Measurements from ENCODE around the gene ZMAT2. TPM values are rescaled to one million over a fixed set of nuclear protein-coding genes. Genes with fewer than 3 reads are reported as not detected.

ZMAT2 gene
- total RNA-seq, 1 donor from 2014 or later, result 33.4 TPM

- Histone ChIP-seq H3K9me3 (ENCODE audit: control insufficient read depth in 3 of 3, low read length in 3 of 3) (no peaks in the 10 kb centered on the region), H3K4me1 (ENCODE audit: control insufficient read depth in 3 of 3, insufficient read depth in 3 of 3, low read length in 3 of 3) (no peaks in the 10 kb centered on the region), H3K27ac (ENCODE audit: low read depth, low read length) (no peak within 1 kb of the TSS), H3K9ac (ENCODE audit: low read depth in 1 of 3, low read length in 3 of 3) (no peak within 1 kb of the TSS), H3K27me3 (ENCODE audit: control insufficient read depth in 3 of 3, insufficient read depth in 3 of 3, low read length in 3 of 3) (no peaks in the 10 kb centered on the region), H3K36me3 (ENCODE audit: control insufficient read depth in 3 of 3, insufficient read depth in 3 of 3, low read length in 3 of 3) (peaks cover 61 to 72% (median 68%) of the 10 kb centered on the region in 3 donors), H3K4me3 (ENCODE audit: low read length in 3 of 3) (no peak within 1 kb of the TSS)
These were observed 26.9 kb upstream of the ZMAT2 start, which contains the start of gene DND1 for GRCh38 chr5:140673187-140673976. Gene DND1, minus strand, starts transcription at chr5:140673576. Its CDS starts 34 bp downstream, at chr5:140673542.

DNA sequence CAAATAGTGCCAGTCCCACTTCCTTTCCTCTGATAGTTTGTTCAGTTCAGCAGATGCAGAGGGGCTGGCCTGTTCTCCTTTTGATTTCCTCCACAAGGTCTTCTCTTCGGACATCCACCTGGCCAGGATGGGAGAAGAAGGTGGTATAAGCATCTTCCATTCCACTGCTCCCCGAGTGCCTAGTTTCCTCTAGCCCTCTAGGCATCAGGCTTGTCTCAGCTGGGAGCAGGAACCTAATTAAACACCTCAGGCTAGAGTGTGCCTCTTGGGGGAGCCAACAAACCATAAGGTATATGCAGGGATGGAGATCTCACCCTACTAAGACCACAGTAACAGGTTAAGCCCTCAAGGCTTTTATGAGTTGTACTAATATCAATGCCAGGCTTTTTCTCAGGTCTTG, 26.0 kb upstream of the ZMAT2 start:
- H3K36me3 ChIP-seq (ENCODE audit: control insufficient read depth in 3 of 3, insufficient read depth in 3 of 3, low read length in 3 of 3), result peaks cover 57 to 67% (median 66%) of the 10 kb centered on the region in 3 donors
- no peak overlapping the region for H3K27ac ChIP-seq (ENCODE audit: low read depth, low read length)
- H3K4me3 ChIP-seq (ENCODE audit: low read length in 3 of 3), result no peak overlapping the region
- no peaks in the 10 kb centered on the region for H3K9me3 ChIP-seq (ENCODE audit: control insufficient read depth in 3 of 3, low read length in 3 of 3)
- H3K4me1 ChIP-seq (ENCODE audit: control insufficient read depth in 3 of 3, insufficient read depth in 3 of 3, low read length in 3 of 3), result no peaks in the 10 kb centered on the region
- H3K9ac ChIP-seq (ENCODE audit: low read depth in 1 of 3, low read length in 3 of 3), result no peak overlapping the region
- no peaks in the 10 kb centered on the region for H3K27me3 ChIP-seq (ENCODE audit: control insufficient read depth in 3 of 3, insufficient read depth in 3 of 3, low read length in 3 of 3)

DNA sequence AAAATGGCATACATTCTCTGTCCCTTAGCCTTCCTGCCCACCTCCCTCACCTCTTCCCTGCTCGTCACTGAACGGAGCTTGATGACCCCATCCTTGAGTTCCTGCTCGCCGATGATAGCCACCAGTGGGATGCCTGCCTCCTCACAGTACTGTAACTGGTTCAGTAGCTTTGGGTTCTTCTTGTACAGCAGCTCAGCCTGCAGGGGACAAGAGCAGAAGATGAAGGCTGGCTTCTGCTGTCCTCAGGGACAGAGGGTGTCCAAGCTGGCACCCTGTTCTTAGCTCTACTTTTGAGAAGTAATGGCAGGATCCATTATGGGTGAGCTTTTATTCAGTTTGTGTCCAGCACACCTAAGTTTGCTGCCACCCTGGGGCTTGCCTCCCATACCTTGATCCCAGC, 25.6 kb upstream of the ZMAT2 start:
- Histone ChIP-seq H3K9ac (ENCODE audit: low read depth in 1 of 3, low read length in 3 of 3) (no peak overlapping the region), H3K27ac (ENCODE audit: low read depth, low read length) (no peak overlapping the region), H3K27me3 (ENCODE audit: control insufficient read depth in 3 of 3, insufficient read depth in 3 of 3, low read length in 3 of 3) (no peaks in the 10 kb centered on the region), H3K4me3 (ENCODE audit: low read length in 3 of 3) (no peak overlapping the region), H3K4me1 (ENCODE audit: control insufficient read depth in 3 of 3, insufficient read depth in 3 of 3, low read length in 3 of 3) (no peaks in the 10 kb centered on the region), H3K36me3 (ENCODE audit: control insufficient read depth in 3 of 3, insufficient read depth in 3 of 3, low read length in 3 of 3) (peaks cover 57 to 67% (median 66%) of the 10 kb centered on the region in 3 donors), H3K9me3 (ENCODE audit: control insufficient read depth in 3 of 3, low read length in 3 of 3) (no peaks in the 10 kb centered on the region)

DNA sequence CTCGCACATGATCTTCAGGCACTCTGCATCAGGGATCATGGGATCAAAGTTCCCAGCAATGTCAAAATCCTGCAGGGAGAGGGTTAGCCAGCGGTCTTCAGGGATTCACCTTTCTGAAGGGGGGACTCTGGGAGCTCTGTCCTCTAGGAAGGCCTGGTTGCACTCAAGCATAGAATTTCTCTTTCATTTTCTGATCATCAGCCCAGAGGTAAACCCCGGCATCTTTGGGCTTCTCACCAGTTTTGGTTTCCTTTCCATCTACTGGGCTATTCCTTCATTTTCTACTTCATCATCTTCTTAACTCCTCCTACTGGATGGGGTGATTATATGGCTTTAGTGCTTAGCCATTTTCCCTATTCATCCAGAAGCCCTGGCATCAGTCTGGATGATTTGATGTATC, 22.3 kb upstream of the ZMAT2 start:
- Histone ChIP-seq H3K27me3 (ENCODE audit: control insufficient read depth in 3 of 3, insufficient read depth in 3 of 3, low read length in 3 of 3) (no peaks in the 10 kb centered on the region), H3K9me3 (ENCODE audit: control insufficient read depth in 3 of 3, low read length in 3 of 3) (no peaks in the 10 kb centered on the region), H3K9ac (ENCODE audit: low read depth in 1 of 3, low read length in 3 of 3) (no peak overlapping the region), H3K27ac (ENCODE audit: low read depth, low read length) (no peak overlapping the region), H3K4me3 (ENCODE audit: low read length in 3 of 3) (no peak overlapping the region), H3K36me3 (ENCODE audit: control insufficient read depth in 3 of 3, insufficient read depth in 3 of 3, low read length in 3 of 3) (peaks cover 47 to 66% (median 60%) of the 10 kb centered on the region in 3 donors), H3K4me1 (ENCODE audit: control insufficient read depth in 3 of 3, insufficient read depth in 3 of 3, low read length in 3 of 3) (no peaks in the 10 kb centered on the region)

DNA sequence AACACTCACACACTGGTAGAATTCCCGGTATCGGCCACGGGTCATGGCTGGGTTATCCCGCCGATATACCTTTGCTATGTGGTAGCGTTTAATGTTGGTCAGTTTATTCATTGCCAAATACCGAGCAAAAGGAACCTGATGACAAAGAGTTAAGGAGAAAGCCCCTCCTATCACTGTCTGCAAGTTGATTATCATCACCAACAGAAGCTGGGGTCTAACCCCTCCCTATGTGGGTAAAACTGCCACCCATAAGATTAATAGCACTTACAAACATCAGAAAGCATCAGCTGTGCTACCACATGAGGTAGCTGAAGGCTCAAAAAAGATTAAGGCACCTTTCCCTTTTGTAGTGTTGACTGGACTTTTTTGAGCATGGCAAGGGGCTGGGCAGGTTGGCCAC, 21.3 kb upstream of the ZMAT2 start:
- no peak overlapping the region for H3K4me3 ChIP-seq (ENCODE audit: low read length in 3 of 3)

GRCh38 chr5:140690376-140690932, 9.8 kb upstream of the ZMAT2 start:
- Histone ChIP-seq H3K9me3 (ENCODE audit: control insufficient read depth in 3 of 3, low read length in 3 of 3) (no peaks in the 10 kb centered on the region), H3K36me3 (ENCODE audit: control insufficient read depth in 3 of 3, insufficient read depth in 3 of 3, low read length in 3 of 3) (peaks cover 17 to 26% (median 18%) of the 10 kb centered on the region in 3 donors), H3K27me3 (ENCODE audit: control insufficient read depth in 3 of 3, insufficient read depth in 3 of 3, low read length in 3 of 3) (no peaks in the 10 kb centered on the region), H3K4me3 (ENCODE audit: low read length in 3 of 3) (peak overlapping the region; percentile 95 to 98 (median 98)), H3K9ac (ENCODE audit: low read depth in 1 of 3, low read length in 3 of 3) (peak overlapping the region; percentile 95 to 99 (median 95)), H3K4me1 (ENCODE audit: control insufficient read depth in 3 of 3, insufficient read depth in 3 of 3, low read length in 3 of 3) (peaks cover 15 to 28% (median 25%) of the 10 kb centered on the region in 3 donors), H3K27ac (ENCODE audit: low read depth, low read length) (peak overlapping the region; percentile 80)

More for the DNA sequence above, 21.3 kb upstream of the ZMAT2 start:
- Histone ChIP-seq H3K36me3 (ENCODE audit: control insufficient read depth in 3 of 3, insufficient read depth in 3 of 3, low read length in 3 of 3) (peaks cover 46 to 65% (median 57%) of the 10 kb centered on the region in 3 donors), H3K9ac (ENCODE audit: low read depth in 1 of 3, low read length in 3 of 3) (no peak overlapping the region), H3K27ac (ENCODE audit: low read depth, low read length) (no peak overlapping the region), H3K9me3 (ENCODE audit: control insufficient read depth in 3 of 3, low read length in 3 of 3) (no peaks in the 10 kb centered on the region), H3K27me3 (ENCODE audit: control insufficient read depth in 3 of 3, insufficient read depth in 3 of 3, low read length in 3 of 3) (no peaks in the 10 kb centered on the region), H3K4me1 (ENCODE audit: control insufficient read depth in 3 of 3, insufficient read depth in 3 of 3, low read length in 3 of 3) (no peaks in the 10 kb centered on the region)

- no peaks in the 10 kb centered on the region for H3K27me3 ChIP-seq (ENCODE audit: control insufficient read depth in 3 of 3, insufficient read depth in 3 of 3, low read length in 3 of 3)
- peak within 1 kb of the TSS; percentile 95 to 98 (median 98) for H3K4me3 ChIP-seq (ENCODE audit: low read length in 3 of 3)
- no peaks in the 10 kb centered on the region for H3K9me3 ChIP-seq (ENCODE audit: control insufficient read depth in 3 of 3, low read length in 3 of 3)
- peak within 1 kb of the TSS; percentile 80 for H3K27ac ChIP-seq (ENCODE audit: low read depth, low read length)
- H3K4me1 ChIP-seq (ENCODE audit: control insufficient read depth in 3 of 3, insufficient read depth in 3 of 3, low read length in 3 of 3), result peaks cover 15 to 28% (median 25%) of the 10 kb centered on the region in 3 donors
- peaks cover 25 to 34% (median 26%) of the 10 kb centered on the region in 3 donors for H3K36me3 ChIP-seq (ENCODE audit: control insufficient read depth in 3 of 3, insufficient read depth in 3 of 3, low read length in 3 of 3)
- H3K9ac ChIP-seq (ENCODE audit: low read depth in 1 of 3, low read length in 3 of 3), result peak within 1 kb of the TSS; percentile 95 to 99 (median 95)
These were observed 9.0 kb upstream of the ZMAT2 start, which contains the start of the genes HARS1 and HARS2 for GRCh38 chr5:140690941-140691924. Gene HARS1, minus strand, starts transcription at chr5:140691370. Its CDS starts 66 bp downstream, at chr5:140691304. Gene HARS2, plus strand, starts transcription at chr5:140691455. Its CDS starts 194 bp downstream, at chr5:140691649.

- Histone ChIP-seq H3K27me3 (ENCODE audit: control insufficient read depth in 3 of 3, insufficient read depth in 3 of 3, low read length in 3 of 3) (no peaks in the 10 kb centered on the region), H3K27ac (ENCODE audit: low read depth, low read length) (no peak overlapping the region), H3K4me1 (ENCODE audit: control insufficient read depth in 3 of 3, insufficient read depth in 3 of 3, low read length in 3 of 3) (peaks cover 15 to 28% (median 25%) of the 10 kb centered on the region in 3 donors), H3K9me3 (ENCODE audit: control insufficient read depth in 3 of 3, low read length in 3 of 3) (no peaks in the 10 kb centered on the region), H3K9ac (ENCODE audit: low read depth in 1 of 3, low read length in 3 of 3) (no peak overlapping the region), H3K36me3 (ENCODE audit: control insufficient read depth in 3 of 3, insufficient read depth in 3 of 3, low read length in 3 of 3) (peaks cover 50 to 58% (median 55%) of the 10 kb centered on the region in 3 donors), H3K4me3 (ENCODE audit: low read length in 3 of 3) (no peak overlapping the region)
These were observed 6.0 kb upstream of the ZMAT2 start for GRCh38 chr5:140694276-140694675.

DNA sequence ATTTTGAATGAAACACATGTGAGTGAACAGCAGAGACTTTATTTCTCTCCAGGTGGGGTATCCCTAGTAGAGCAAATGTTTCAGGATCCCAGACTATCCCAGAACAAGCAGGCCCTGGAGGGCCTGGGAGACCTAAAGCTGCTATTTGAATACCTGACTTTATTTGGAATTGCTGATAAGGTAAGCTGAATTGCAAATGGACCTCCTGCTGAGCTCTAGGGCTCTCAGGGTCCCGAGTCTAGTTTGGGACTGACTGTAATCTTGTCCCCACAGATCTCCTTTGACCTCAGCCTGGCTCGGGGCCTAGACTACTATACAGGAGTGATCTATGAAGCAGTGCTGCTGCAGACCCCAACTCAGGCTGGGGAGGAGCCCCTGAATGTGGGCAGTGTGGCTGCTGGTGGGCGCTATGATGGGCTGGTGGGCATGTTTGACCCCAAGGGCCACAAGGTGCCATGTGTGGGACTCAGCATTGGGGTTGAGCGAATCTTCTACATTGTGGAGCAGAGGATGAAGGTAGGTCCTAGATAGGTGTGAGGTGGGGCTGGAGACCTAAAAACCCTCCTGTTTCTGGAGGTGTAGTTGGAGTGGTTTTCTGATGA, 3.3 kb upstream of the ZMAT2 start:
- Histone ChIP-seq H3K9ac (ENCODE audit: low read depth in 1 of 3, low read length in 3 of 3) (no peak overlapping the region), H3K27ac (ENCODE audit: low read depth, low read length) (no peak overlapping the region), H3K27me3 (ENCODE audit: control insufficient read depth in 3 of 3, insufficient read depth in 3 of 3, low read length in 3 of 3) (no peaks in the 10 kb centered on the region), H3K9me3 (ENCODE audit: control insufficient read depth in 3 of 3, low read length in 3 of 3) (no peaks in the 10 kb centered on the region), H3K36me3 (ENCODE audit: control insufficient read depth in 3 of 3, insufficient read depth in 3 of 3, low read length in 3 of 3) (peaks cover 58 to 69% (median 65%) of the 10 kb centered on the region in 3 donors), H3K4me1 (ENCODE audit: control insufficient read depth in 3 of 3, insufficient read depth in 3 of 3, low read length in 3 of 3) (peaks cover 17 to 32% (median 27%) of the 10 kb centered on the region in 3 donors), H3K4me3 (ENCODE audit: low read length in 3 of 3) (no peak overlapping the region)

All from skeletal muscle tissue (tissue), 4 donors.